ENCODE data around the gene ARHGAP10. TPM values are rescaled to one million over a fixed set of nuclear protein-coding genes. Genes with fewer than 3 reads are reported as not detected.

Gene ARHGAP10
- total RNA-seq, 2 experiments from 2014 or later, result 0.11 TPM; not detected in 1

GRCh38 chr4:147773261-147774184, 41.6 kb downstream of the ARHGAP10 start:
- no TSS peak for BruUV-seq (replicated peaks)
- no peak for DNase-seq (ENCODE audit: low spot score)
- no peak for TF ChIP-seq EZH2phosphoT487 (IDR thresholded peaks at IDR 0.05; ENCODE audit: borderline replicate concordance, low read depth, low read length)
- no peak for TF ChIP-seq CTCF (conservative IDR thresholded peaks at IDR 0.05; ENCODE audit: low read length)
- Histone ChIP-seq H3K27ac (ENCODE audit: low read depth, low read length, poor library complexity, severe bottlenecking) (no peak overlapping the region), H2AFZ (ENCODE audit: low read length) (no peak overlapping the region), H3K4me1 (ENCODE audit: insufficient read depth, low read length, poor library complexity, severe bottlenecking) (no peaks in the 10 kb centered on the region), H3K9me2 (ENCODE audit: insufficient read depth, low read length) (no peaks in the 10 kb centered on the region), H3K79me2 (ENCODE audit: insufficient read depth, low read depth, low read length) (no peaks in the 10 kb centered on the region), H3K4me2 (ENCODE audit: low read length) (no peak overlapping the region), H3K4me3 (ENCODE audit: low read depth, low read length, poor library complexity, severe bottlenecking) (no peak overlapping the region), H3K36me3 (ENCODE audit: insufficient read depth, low read length) (no peaks in the 10 kb centered on the region), H3K9me3 (ENCODE audit: low read length) (no peaks in the 10 kb centered on the region), H4K20me1 (ENCODE audit: insufficient read depth, low read length) (no peaks in the 10 kb centered on the region)
- CTCF ChIA-PET (ENCODE audit: unreplicated experiment), result no interaction called here
- POLR2A ChIA-PET, result interaction anchor here (0.6 kb wide), 1 partner anchor 11 kb away, joined by 4 read pairs; no protein-coding TSS in a partner anchor
- intact Hi-C loops (cut with micrococcal nuclease; ENCODE audit: unreplicated experiment), result no loop called here

- H3K79me2 ChIP-seq (ENCODE audit: insufficient read depth, low read depth, low read length), result no peaks in the 10 kb centered on the region
- CTCF ChIA-PET (ENCODE audit: unreplicated experiment), result no interaction called here
- H3K36me3 ChIP-seq (ENCODE audit: insufficient read depth, low read length), result no peaks in the 10 kb centered on the region
- H2AFZ ChIP-seq (ENCODE audit: low read length), result no peak overlapping the region
- DNase-seq (ENCODE audit: low spot score), result no peak
- H3K9me3 ChIP-seq (ENCODE audit: low read length), result no peaks in the 10 kb centered on the region
- H3K9me2 ChIP-seq (ENCODE audit: insufficient read depth, low read length), result no peaks in the 10 kb centered on the region
- H3K27ac ChIP-seq (ENCODE audit: low read depth, low read length, poor library complexity, severe bottlenecking), result no peak overlapping the region
- BruUV-seq (replicated peaks), result no TSS peak
- H3K4me2 ChIP-seq (ENCODE audit: low read length), result no peak overlapping the region
- TF ChIP-seq CTCF (conservative IDR thresholded peaks at IDR 0.05; ENCODE audit: low read length) (no peak), EZH2phosphoT487 (IDR thresholded peaks at IDR 0.05; ENCODE audit: borderline replicate concordance, low read depth, low read length) (no peak)
- no peak overlapping the region for H3K4me3 ChIP-seq (ENCODE audit: low read depth, low read length, poor library complexity, severe bottlenecking)
- no peaks in the 10 kb centered on the region for H3K4me1 ChIP-seq (ENCODE audit: insufficient read depth, low read length, poor library complexity, severe bottlenecking)
- intact Hi-C loops (cut with micrococcal nuclease; ENCODE audit: unreplicated experiment), result no loop called here
- POLR2A ChIA-PET, result no interaction called here
- no peaks in the 10 kb centered on the region for H4K20me1 ChIP-seq (ENCODE audit: insufficient read depth, low read length)
These were observed 44.8 kb downstream of the ARHGAP10 start for GRCh38 chr4:147776716-147777115.
